Activated naive CD4-positive, alpha-beta T cell treated with anti-CD3 and anti-CD28 coated beads, Interleukin-2, amount 50 U/mL, for 24 hours (primary cell): ENCODE measurements around the gene DNAJB7.

Experiments
- H3K27ac Mint-ChIP-seq: one replicate; pipeline ENCODE4 v1.8.0; 2021; ENCODE audit warnings: mild to moderate bottlenecking, mixed read lengths
- H3K27me3 Mint-ChIP-seq: one replicate; pipeline ENCODE4 v1.8.0; 2021; ENCODE audit warnings: mixed read lengths
- H3K36me3 Mint-ChIP-seq: one replicate; pipeline ENCODE4 v1.8.0; 2021; ENCODE audit warnings: mixed read lengths
- H3K4me1 Mint-ChIP-seq: one replicate; pipeline ENCODE4 v1.8.0; 2021; ENCODE audit warnings: mixed read lengths
- H3K4me3 Mint-ChIP-seq: one replicate; pipeline ENCODE4 v1.8.0; 2021; ENCODE audit warnings: mild to moderate bottlenecking, mixed read lengths
- H3K9me3 Mint-ChIP-seq: one replicate; pipeline ENCODE4 v1.8.0; 2021; ENCODE audit warnings: mixed read lengths

The DNAJB7 gene

DNA sequence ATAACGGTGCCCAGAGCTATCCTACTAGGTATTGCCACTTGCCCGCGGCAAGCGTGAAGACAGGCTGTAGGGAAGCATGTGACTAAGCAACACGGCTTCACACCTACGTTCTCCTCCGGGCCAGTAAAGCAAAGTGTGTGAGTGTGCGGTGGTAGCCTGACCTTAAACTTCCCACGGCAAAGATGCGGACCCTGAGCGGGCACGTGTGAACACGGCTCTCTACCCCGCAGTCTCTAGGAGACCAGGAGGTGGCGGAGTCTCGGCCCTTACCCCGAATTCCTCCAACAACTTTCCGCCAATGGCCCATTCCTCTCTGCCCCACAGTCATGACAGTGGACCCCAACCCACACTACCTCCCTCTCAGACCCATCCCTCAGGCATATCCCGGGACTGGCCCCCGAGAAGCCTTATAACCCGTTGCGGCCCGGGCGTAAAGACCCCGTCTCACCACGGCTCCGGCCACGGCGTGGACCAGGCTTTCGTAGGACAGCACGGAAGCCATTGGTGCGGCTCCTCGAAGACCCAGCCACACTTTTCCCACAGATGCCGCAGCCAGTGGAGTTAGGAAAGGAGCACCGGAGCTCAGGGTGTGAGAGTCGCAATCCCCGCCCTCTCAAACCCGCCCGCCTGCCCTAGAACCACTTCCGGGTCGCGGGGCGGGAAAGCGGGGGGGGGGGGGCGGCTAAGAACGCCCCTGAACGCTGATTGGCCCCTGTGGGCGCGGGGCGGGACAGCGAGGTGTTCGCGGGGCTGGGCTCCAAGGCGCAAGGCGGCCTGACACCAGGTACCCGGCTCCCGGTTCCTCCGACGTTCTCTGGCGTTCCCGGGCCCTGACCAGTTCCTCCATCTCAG lies 42.9 kb downstream of the DNAJB7 start, which contains the start of gene SLC25A17:
SLC25A17 (minus strand) TSS at position 600 of the 852 bp plus-strand sequence; CDS start at position 502, 98 bp downstream.
- Mint-ChIP-seq H3K27ac (peak within 1 kb of the TSS; percentile 93), H3K4me3 (peak within 1 kb of the TSS; percentile 90), H3K27me3 (no peaks in the 10 kb centered on the region), H3K9me3 (no peaks in the 10 kb centered on the region), H3K36me3 (peaks cover 10% of the 10 kb centered on the region), H3K4me1 (peaks cover 40% of the 10 kb centered on the region)

DNA sequence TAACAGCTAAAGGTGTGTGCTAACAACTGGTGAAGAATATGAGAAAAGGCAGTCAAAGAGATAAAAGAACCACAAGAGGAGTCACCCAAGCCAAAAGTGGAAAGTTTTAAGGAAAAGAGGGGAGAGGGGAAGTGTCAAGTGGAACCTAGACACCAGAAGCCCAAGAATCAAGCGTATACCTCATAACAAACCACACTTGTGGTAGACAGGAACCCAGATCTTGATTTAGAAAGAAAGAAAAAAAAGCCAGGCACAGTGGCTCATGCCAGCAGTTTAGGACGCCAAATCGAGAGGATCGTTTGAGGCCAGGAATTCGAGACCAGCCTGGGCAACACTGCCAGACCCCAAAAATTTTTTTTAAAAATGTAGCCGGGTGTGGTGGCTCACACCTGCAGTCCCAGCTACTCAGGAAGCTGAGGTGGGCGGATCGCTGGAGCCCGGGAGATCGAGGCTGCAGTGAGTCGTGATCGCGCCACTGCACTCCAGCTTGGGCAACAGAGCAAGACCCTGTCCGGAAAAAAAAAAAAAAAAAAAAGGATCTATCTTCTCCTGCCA lies 43.6 kb downstream of the DNAJB7 start:
- H3K4me3 Mint-ChIP-seq: peak overlapping the region; percentile 90
- no peaks in the 10 kb centered on the region for H3K9me3 Mint-ChIP-seq
- no peaks in the 10 kb centered on the region for H3K27me3 Mint-ChIP-seq
- H3K4me1 Mint-ChIP-seq: peaks cover 43% of the 10 kb centered on the region
- peaks cover 12% of the 10 kb centered on the region for H3K36me3 Mint-ChIP-seq
- H3K27ac Mint-ChIP-seq: peak overlapping the region; percentile 93

DNA sequence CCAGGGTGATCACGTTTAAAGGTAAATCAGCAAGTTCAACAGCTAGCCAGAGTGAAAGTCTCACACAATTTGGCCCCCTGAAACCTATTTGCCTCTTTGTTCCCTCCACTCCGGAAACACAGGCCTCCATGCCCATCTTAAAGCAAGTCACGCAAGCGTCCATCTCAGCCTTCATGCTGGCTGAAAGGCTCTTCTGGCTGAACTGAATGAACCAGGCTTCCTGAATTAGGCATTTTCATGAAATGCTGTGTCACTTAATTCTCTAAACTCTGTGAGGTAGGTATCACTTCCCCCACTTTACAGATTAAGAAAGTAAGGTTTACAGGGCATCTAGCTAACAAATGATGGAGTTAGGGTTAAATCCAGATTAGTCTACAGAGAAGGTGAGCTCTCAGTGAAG lies 44.2 kb downstream of the DNAJB7 start:
- Mint-ChIP-seq H3K9me3 (no peaks in the 10 kb centered on the region), H3K27ac (peak overlapping the region; percentile 89), H3K4me3 (peak overlapping the region; percentile 90), H3K27me3 (no peaks in the 10 kb centered on the region), H3K36me3 (peaks cover 12% of the 10 kb centered on the region), H3K4me1 (peaks cover 43% of the 10 kb centered on the region)

DNA sequence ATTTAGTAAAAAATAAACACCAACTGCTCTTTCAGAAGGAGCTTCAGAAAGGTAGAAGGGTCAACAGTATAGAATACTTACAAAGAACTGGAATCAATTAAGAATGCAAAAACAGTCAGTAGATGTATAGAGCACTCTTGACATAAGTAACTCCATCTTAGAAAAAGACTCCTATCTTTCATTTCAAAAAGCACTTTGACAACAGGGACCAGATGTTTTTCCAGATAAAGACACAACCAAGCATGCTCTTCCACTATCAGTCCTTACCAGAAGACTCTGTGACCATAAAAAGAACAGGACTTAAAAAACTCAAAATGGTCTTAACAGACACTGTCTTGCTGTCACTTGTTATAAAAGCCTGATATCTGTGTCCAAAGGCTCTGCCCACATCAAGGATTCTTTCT lies 48.0 kb downstream of the DNAJB7 start:
- Mint-ChIP-seq H3K27me3 (no peaks in the 10 kb centered on the region), H3K36me3 (peaks cover 15% of the 10 kb centered on the region), H3K4me1 (peaks cover 44% of the 10 kb centered on the region), H3K9me3 (no peaks in the 10 kb centered on the region), H3K27ac (no peak overlapping the region), H3K4me3 (no peak overlapping the region)
